Suprapubic skin (tissue), 4 donors: ENCODE data around the gene PDE2A. TPM values are rescaled to one million over a fixed set of nuclear protein-coding genes. Genes with fewer than 3 reads are reported as not detected.

Experiments used
- DNase-seq, 2 donors: peaks; one replicate each; pipeline ENCODE4 v3.0.0-alpha.2; 2019; ENCODE audit warnings: low spot score in 2 of 2
- H3K27ac ChIP-seq: fragments of 200-600 bp; sonication (generic); one replicate; pipeline ENCODE4 v1.5.1; 2019
- H3K27me3 ChIP-seq: fragments of 200-600 bp; sonication (generic); one replicate; pipeline ENCODE4 v1.5.1; 2019
- H3K36me3 ChIP-seq: fragments of 200-600 bp; sonication (generic); one replicate; pipeline ENCODE4 v1.5.1; 2019
- H3K4me1 ChIP-seq: fragments of 200-600 bp; sonication (generic); one replicate; pipeline ENCODE4 v1.5.1; 2019
- H3K4me3 ChIP-seq: fragments of 200-600 bp; sonication (generic); one replicate; pipeline ENCODE4 v1.5.1; 2019; ENCODE audit warnings: mild to moderate bottlenecking
- H3K9me3 ChIP-seq: fragments of 200-600 bp; sonication (generic); one replicate; pipeline ENCODE4 v1.5.1; 2019
- CTCF ChIP-seq, 2 donors: fragments of 200-600 bp in 1 of 2; fragments of 450-650 bp in 1 of 2; sonication (generic) in 1 of 2; IDR thresholded peaks; one replicate each; pipeline ENCODE4 v1.5.1; 2016 to 2019; ENCODE audit warnings: antibody characterized with exemption in 2 of 2, mild to moderate bottlenecking in 1 of 2, moderate library complexity in 1 of 2
- EP300 ChIP-seq: sonication (generic); formaldehyde crosslinking; IDR thresholded peaks from one replicate; pipeline ENCODE4 v1.6.1; 2017; ENCODE audit warnings: antibody characterized with exemption
- POLR2A ChIP-seq, 2 donors: fragments of 450-650 bp; IDR thresholded peaks; one replicate each; pipeline ENCODE4 v1.6.1; 2017; ENCODE audit warnings: antibody characterized with exemption in 2 of 2, mild to moderate bottlenecking in 2 of 2, moderate library complexity in 2 of 2
- POLR2AphosphoS5 ChIP-seq, 3 donors: sonication (generic); formaldehyde crosslinking; IDR thresholded peaks; one replicate each; pipeline ENCODE4 v1.6.1; 2017; ENCODE audit warnings: antibody characterized with exemption in 3 of 3
- WGBS: methylation state at CpG from one replicate; pipeline ENCODE4 v1.1.5; 2018; 5-methylcytosine and 5-hydroxymethylcytosine counted together
- total RNA-seq, 4 donors: library from RNA; depleted of rRNA; stranded (reverse); fragments of >200 nt; gene quantifications; one replicate each; pipeline ENCODE4 v1.1.0, GENCODE V29; 2016

Gene PDE2A
- total RNA-seq, 4 donors from 2014 or later: 5.4 to 49.9 (median 31.2) TPM

- H3K9me3 ChIP-seq: no peaks in the 10 kb centered on the region
- H3K27ac ChIP-seq: no peak overlapping the region
- WGBS: 94% methylated on average over 9 of the region's 9 CpGs
- H3K27me3 ChIP-seq: no peaks in the 10 kb centered on the region
- TF ChIP-seq POLR2A (IDR thresholded peaks at IDR 0.05) (no peak), CTCF (IDR thresholded peaks at IDR 0.05) (no peak), POLR2AphosphoS5 (IDR thresholded peaks at IDR 0.05) (no peak), EP300 (no peak)
- DNase-seq: no peak
- H3K4me3 ChIP-seq: no peak overlapping the region
- peaks cover 68% of the 10 kb centered on the region for H3K36me3 ChIP-seq
- H3K4me1 ChIP-seq: peaks cover 8% of the 10 kb centered on the region
Observed at GRCh38 chr11:72711141-72711540, 36.9 kb upstream of the PDE2A start.

GRCh38 chr11:72710278-72710677 is 36.1 kb upstream of the PDE2A start:
- Histone ChIP-seq H3K36me3 (peaks cover 76% of the 10 kb centered on the region), H3K27ac (no peak overlapping the region), H3K27me3 (no peaks in the 10 kb centered on the region), H3K9me3 (no peaks in the 10 kb centered on the region), H3K4me1 (peaks cover 4% of the 10 kb centered on the region), H3K4me3 (no peak overlapping the region)
- no peak for TF ChIP-seq CTCF (IDR thresholded peaks at IDR 0.05)
- TF ChIP-seq EP300: no peak
- no peak for TF ChIP-seq POLR2A (IDR thresholded peaks at IDR 0.05)
- TF ChIP-seq POLR2AphosphoS5 (IDR thresholded peaks at IDR 0.05): no peak
- no peak for DNase-seq
- WGBS: 92% methylated on average over 11 of the region's 11 CpGs

- Histone ChIP-seq H3K27me3 (no peaks in the 10 kb centered on the region), H3K36me3 (peaks cover 83% of the 10 kb centered on the region), H3K4me1 (peaks cover 9% of the 10 kb centered on the region), H3K27ac (no peak overlapping the region), H3K4me3 (no peak overlapping the region), H3K9me3 (no peaks in the 10 kb centered on the region)
- no peak for TF ChIP-seq POLR2A (IDR thresholded peaks at IDR 0.05)
- no peak for TF ChIP-seq EP300
- TF ChIP-seq CTCF (IDR thresholded peaks at IDR 0.05): no peak
- TF ChIP-seq POLR2AphosphoS5 (IDR thresholded peaks at IDR 0.05): no peak
- 96% methylated on average over 20 of the region's 20 CpGs for WGBS
- DNase-seq: no peak
Observed at GRCh38 chr11:72709478-72710238, 35.4 kb upstream of the PDE2A start.

GRCh38 chr11:72707032-72707431 is 32.8 kb upstream of the PDE2A start:
- Histone ChIP-seq H3K27me3 (no peaks in the 10 kb centered on the region), H3K27ac (no peak overlapping the region), H3K4me1 (peaks cover 31% of the 10 kb centered on the region), H3K36me3 (peaks cover 92% of the 10 kb centered on the region), H3K4me3 (no peak overlapping the region), H3K9me3 (no peaks in the 10 kb centered on the region)
- TF ChIP-seq EP300 (no peak), CTCF (IDR thresholded peaks at IDR 0.05) (no peak), POLR2AphosphoS5 (IDR thresholded peaks at IDR 0.05) (no peak), POLR2A (IDR thresholded peaks at IDR 0.05) (no peak)
- DNase-seq: no peak
- 94% methylated on average over 9 of the region's 9 CpGs for WGBS

GRCh38 chr11:72706579-72706978 is 32.4 kb upstream of the PDE2A start:
- H3K27ac ChIP-seq: no peak overlapping the region

More at GRCh38 chr11:72706579-72706978, 32.4 kb upstream of the PDE2A start:
- TF ChIP-seq POLR2A (IDR thresholded peaks at IDR 0.05): no peak
- no peak for TF ChIP-seq POLR2AphosphoS5 (IDR thresholded peaks at IDR 0.05)
- no peak for TF ChIP-seq CTCF (IDR thresholded peaks at IDR 0.05)
- Histone ChIP-seq H3K36me3 (peaks cover 93% of the 10 kb centered on the region), H3K4me1 (peaks cover 34% of the 10 kb centered on the region), H3K4me3 (no peak overlapping the region), H3K9me3 (no peaks in the 10 kb centered on the region), H3K27me3 (no peaks in the 10 kb centered on the region)
- no peak for DNase-seq
- 91% methylated on average over 5 of the region's 5 CpGs for WGBS
